ENCODE measurements around the gene CLCNKA. TPM values are rescaled to one million over a fixed set of nuclear protein-coding genes. Genes with fewer than 3 reads are reported as not detected.
A peak's percentile ranks its signal among the peaks of the same experiment; 100 is the strongest.
"Not testable (repeated sequence)": the region's sequence is repeated elsewhere in the genome, so short reads cannot be mapped to it uniquely, and the experiment has no call there.

CLCNKA gene
- polyA plus RNA-seq, 6 donors from 2014 or later = not detected

DNA sequence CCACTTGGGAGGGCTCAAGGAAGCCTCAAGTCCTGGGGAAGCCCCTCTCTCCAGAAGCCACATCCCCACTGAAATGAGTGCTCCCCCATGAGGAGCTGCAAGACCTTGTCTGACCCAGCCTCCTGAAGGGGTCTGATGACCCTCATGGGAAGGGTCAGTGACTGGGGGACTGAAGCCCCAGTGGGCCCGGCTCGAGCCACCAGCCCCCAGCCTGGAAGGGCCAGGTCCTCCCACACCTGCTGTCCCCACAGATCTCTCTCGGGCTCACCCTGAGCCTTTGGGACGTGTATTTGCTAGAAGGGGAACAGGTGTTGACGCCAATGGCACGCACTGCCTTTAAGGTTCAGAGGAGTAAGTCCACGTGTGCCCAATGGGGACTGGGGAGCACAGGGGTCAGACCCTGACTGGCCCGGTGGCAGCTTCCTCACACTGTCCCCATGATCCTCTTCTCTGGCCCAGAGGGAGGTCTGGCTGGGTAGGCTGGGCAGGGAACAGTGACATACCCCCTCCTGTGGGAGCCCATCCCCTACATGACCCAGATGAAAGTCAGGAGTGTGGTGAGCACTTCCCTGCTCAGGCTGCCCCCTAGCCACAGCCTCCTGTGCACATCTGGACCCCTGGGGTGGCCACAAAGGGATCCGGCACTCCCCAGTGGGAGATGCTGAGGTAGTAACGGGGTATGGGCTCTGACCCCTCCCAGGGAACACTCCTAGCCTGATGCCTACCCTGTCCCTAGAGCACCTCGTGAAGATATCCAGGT, 30.2 kb upstream of the CLCNKA start:
- H3K27ac Mint-ChIP-seq = peak overlapping the region in 1 of 6 donors; percentile 49
- ATAC-seq (ENCODE audit: low read depth in 2 of 2) = no peak
- no peaks in the 10 kb centered on the region for H3K36me3 Mint-ChIP-seq
- H3K4me1 Mint-ChIP-seq = no peaks in the 10 kb centered on the region
- DNase-seq = no peak
- no peak overlapping the region for H3K4me3 Mint-ChIP-seq
- no peaks in the 10 kb centered on the region for H3K9me3 Mint-ChIP-seq
- H3K27me3 Mint-ChIP-seq = peaks cover 4 to 23% (median 9%) of the 10 kb centered on the region in 3 donors

DNA sequence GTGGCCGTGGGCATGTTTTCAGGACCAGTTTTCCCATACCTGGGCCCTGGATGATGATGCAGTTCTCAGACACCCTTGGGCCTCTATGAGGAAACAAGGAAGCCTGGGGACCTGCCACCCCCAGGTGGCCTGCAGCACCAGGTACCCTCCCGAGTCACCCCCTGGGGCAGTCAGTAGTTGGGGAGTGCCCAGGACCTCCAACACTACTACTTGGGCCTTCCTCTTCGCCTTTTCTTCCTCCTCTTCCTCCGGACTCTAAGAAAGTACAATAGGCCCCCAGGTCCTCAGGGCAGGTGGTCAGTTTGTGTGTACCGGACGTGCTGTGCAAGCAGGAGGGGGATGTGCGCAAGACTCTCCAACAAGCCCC, 29.7 kb upstream of the CLCNKA start:
- DNase-seq (no peak), ATAC-seq (ENCODE audit: low read depth in 2 of 2) (no peak)
- Mint-ChIP-seq H3K9me3 (no peaks in the 10 kb centered on the region), H3K27ac (peak overlapping the region in 1 of 6 donors; percentile 49), H3K36me3 (no peaks in the 10 kb centered on the region), H3K4me3 (no peak overlapping the region), H3K4me1 (no peaks in the 10 kb centered on the region), H3K27me3 (peaks cover 4 to 23% (median 9%) of the 10 kb centered on the region in 3 donors)

DNA sequence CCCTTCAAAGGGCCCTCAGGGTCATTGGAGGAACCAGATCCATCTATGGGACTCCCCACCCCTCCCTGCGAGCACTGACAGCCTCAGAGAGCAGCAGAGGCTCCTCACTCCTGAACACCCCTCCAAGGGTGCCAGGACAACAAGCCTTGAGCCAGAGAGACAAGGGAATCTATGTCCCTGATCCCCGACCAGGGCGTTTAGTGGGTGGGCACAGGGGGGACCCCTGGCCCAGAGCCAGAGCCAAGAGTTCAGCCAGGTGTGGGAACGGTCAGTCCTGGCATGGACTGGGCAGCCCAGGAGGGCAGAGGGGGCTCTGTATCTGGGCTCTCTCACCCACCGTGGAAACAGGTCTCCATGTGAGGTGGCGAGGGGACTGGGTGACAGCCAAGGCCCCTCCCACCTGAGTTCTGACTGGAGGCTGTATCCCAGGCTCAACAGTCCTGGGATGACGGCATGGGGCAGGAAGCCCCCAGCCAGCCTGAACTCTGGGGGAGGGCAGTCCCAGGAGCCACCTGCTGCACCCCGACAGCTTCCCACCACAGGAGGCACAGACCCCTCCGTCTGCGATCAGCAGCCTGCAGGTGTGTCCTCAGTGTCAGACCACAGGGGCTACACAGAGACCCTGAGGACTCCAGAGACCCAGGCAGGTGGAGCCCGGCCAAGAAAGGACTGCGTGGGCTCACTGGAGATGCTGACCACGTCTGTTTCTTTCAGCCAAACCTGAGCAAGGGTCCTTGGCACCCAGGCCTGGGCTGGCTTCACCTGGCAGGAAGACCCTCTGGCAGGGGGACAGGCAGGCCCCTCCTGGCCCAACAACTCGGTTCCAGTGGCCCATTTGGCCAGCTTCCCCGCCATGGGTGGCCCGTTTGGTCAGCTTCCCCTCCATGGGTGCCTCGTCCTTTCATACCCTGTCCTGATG, 29.0 kb upstream of the CLCNKA start:
- Mint-ChIP-seq H3K27ac (no peak overlapping the region), H3K36me3 (no peaks in the 10 kb centered on the region), H3K4me3 (no peak overlapping the region), H3K4me1 (no peaks in the 10 kb centered on the region), H3K27me3 (peaks cover 4 to 23% (median 11%) of the 10 kb centered on the region in 3 donors), H3K9me3 (no peaks in the 10 kb centered on the region)
- ATAC-seq (ENCODE audit: low read depth in 2 of 2) (no peak), DNase-seq (no peak)

DNA sequence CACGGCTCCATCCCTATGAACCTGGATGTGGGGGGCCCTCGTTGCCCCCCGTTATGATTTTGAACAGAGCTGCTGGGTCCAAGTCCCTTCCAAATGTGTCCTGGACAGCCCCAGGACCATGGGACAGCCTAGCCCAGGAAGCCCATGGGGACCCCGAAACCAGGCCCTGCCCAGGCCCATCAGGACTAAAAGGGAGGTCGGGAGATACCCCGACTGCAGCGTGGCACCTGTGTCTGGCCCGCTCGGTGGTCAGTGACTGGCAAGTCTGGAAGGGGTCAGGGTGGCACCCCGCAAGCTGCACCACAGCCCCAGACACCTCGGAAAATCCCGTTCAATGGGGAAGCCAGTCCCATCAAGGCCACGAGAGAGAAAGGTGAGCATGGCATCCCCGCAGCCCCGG, 28.2 kb upstream of the CLCNKA start:
- Mint-ChIP-seq H3K27ac (no peak overlapping the region), H3K27me3 (peaks cover 4 to 25% (median 16%) of the 10 kb centered on the region in 3 donors), H3K4me3 (no peak overlapping the region), H3K36me3 (peaks cover 0 to 2% of the 10 kb centered on the region in 2 donors), H3K9me3 (peaks cover 0 to under 1% (median 0%) of the 10 kb centered on the region in 7 donors), H3K4me1 (no peaks in the 10 kb centered on the region)
- no peak for ATAC-seq (ENCODE audit: low read depth in 2 of 2)
- no peak for DNase-seq

DNA sequence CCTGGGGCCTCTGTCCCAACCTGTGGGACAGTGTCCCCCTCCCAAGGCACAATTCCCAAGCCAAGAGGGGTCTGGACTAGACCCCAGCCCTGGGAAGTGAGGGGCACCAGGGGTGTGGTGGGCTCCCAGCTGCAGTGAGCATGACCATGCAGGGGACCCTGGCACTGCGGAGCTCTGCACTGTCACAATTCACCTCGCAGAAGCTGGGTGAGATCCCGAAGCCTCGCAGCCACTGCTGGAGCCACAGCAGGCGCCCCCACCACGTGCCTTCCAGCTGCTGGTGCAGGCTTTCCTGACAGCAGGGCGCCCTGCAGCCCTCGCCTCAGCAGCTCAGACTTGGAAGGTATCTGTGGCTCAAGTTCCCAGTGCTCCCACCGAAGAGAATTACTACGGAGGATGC, 27.8 kb upstream of the CLCNKA start:
- no peak for DNase-seq
- H3K4me3 Mint-ChIP-seq = no peak overlapping the region
- no peak overlapping the region for H3K27ac Mint-ChIP-seq
- peaks cover 4 to 25% (median 11%) of the 10 kb centered on the region in 3 donors for H3K27me3 Mint-ChIP-seq
- ATAC-seq (ENCODE audit: low read depth in 2 of 2) = no peak
- peaks cover 0 to 4% of the 10 kb centered on the region in 2 donors for H3K36me3 Mint-ChIP-seq
- H3K9me3 Mint-ChIP-seq = peaks cover 0 to 2% (median 0%) of the 10 kb centered on the region in 7 donors
- no peaks in the 10 kb centered on the region for H3K4me1 Mint-ChIP-seq

DNA sequence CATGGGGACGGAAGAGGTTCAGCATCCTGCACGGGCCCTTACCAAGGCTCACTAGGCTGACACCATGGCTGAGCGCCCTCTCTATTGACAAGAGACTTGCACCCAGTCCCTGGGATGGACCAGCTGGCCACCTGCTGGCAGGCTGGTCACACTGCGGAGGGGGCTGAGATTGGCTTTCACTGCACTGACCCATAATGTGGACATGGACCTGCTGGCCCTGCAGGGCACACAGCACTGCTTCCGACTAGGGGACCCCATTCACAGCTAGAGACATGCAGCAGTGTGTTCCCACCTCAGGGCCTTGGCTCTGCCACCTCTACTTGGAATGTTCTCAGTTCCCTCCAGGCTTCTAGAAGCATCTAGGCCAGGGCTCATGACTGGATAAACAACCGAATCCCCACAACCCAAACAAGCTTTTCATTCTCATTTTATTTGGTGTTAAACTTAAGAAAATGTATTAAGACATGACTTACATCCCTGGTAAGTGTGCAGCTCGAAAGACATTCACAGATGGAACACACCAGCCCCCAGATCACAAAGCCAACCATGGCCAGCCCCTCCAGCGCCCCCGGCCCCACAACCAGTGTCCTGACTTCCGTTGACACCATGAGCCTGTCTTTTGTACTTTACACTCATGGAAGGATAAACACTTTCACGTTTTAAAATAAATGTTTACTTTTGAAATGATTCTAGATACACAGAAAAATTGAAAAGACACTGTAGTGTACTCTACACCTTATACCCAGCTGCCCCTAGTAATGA, 27.1 kb upstream of the CLCNKA start:
- peaks cover 4 to 27% (median 9%) of the 10 kb centered on the region in 3 donors for H3K27me3 Mint-ChIP-seq
- DNase-seq (peak; percentile 16), ATAC-seq (ENCODE audit: low read depth in 2 of 2) (peak; percentile 30 to 56)
- peaks cover 0 to 4% of the 10 kb centered on the region in 2 donors for H3K36me3 Mint-ChIP-seq
- H3K4me1 Mint-ChIP-seq = no peaks in the 10 kb centered on the region
- peaks cover 0 to 2% (median 0%) of the 10 kb centered on the region in 7 donors for H3K9me3 Mint-ChIP-seq
- no peak overlapping the region for H3K4me3 Mint-ChIP-seq
- H3K27ac Mint-ChIP-seq = peak overlapping the region in 1 of 6 donors; percentile 61

DNA sequence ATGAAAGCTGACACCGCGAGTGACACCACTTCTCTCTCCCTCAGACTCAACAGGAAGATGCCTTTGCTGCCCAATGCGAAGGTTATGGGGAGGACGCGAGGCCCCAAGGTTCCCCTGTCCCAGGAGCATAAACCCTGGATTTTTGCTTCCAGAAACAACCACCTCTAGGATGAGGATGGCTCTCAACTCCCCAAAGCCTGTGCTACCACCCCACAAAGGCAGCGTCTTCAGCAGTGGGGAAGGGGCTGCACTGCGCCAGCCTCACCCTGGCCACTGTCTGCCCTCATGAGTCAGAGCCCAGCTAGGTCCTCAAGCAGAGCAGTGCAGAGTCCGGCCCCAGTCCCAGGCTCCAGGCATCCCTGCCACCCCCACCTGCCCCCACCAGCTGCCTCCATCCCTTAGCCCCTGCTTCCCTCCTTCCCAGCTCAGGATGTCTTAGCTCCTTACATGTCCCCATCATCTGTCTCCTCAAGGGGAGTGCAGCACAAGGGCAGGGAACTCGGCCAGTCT, 24.7 kb upstream of the CLCNKA start:
- peaks cover 4 to 14% (median 9%) of the 10 kb centered on the region in 3 donors for H3K27me3 Mint-ChIP-seq
- H3K4me1 Mint-ChIP-seq = no peaks in the 10 kb centered on the region
- peaks cover 0 to 2% (median 0%) of the 10 kb centered on the region in 7 donors for H3K9me3 Mint-ChIP-seq
- ATAC-seq (ENCODE audit: low read depth in 2 of 2) = no peak
- peak overlapping the region in 1 of 6 donors; percentile 67 for H3K27ac Mint-ChIP-seq
- H3K4me3 Mint-ChIP-seq = no peak overlapping the region
- no peak for DNase-seq
- peaks cover 0 to 4% of the 10 kb centered on the region in 2 donors for H3K36me3 Mint-ChIP-seq

DNA sequence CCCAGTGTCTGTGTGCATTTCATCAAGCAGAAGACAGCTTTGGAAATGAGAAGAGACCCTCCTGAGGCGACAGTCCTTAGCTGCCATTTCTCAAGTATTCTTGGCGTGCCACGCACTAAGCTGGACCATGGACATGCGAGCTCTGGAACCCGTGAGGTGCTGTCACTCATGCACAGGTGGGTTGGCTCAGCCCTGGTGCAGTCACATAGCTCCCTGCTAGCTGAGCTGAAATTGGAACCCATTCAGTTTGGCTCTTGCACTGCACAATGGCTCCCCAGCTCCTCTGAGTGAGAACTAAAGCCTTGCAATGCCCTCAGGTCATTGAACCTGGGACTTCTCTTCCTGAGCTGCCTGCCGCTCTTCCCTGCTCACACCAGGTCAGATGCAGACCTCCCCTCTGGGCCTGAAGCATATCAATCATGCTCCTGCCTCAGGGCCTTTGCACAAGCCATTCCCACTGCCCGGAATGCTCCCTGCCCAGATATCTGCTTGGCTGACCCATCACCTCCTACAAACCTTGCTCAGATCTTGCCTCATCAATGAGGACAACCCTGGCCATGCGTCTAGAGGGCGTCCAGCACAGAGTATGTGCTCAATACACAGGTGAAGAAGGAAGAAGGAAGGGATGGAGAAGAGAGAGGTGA, 24.1 kb upstream of the CLCNKA start:
- Mint-ChIP-seq H3K27me3 (peaks cover 0 to 10% (median 9%) of the 10 kb centered on the region in 3 donors), H3K4me1 (no peaks in the 10 kb centered on the region), H3K27ac (no peak overlapping the region), H3K4me3 (no peak overlapping the region), H3K36me3 (peaks cover 0 to 4% of the 10 kb centered on the region in 2 donors), H3K9me3 (peaks cover 0 to 2% (median 0%) of the 10 kb centered on the region in 7 donors)
- no peak for DNase-seq
- no peak for ATAC-seq (ENCODE audit: low read depth in 2 of 2)

DNA sequence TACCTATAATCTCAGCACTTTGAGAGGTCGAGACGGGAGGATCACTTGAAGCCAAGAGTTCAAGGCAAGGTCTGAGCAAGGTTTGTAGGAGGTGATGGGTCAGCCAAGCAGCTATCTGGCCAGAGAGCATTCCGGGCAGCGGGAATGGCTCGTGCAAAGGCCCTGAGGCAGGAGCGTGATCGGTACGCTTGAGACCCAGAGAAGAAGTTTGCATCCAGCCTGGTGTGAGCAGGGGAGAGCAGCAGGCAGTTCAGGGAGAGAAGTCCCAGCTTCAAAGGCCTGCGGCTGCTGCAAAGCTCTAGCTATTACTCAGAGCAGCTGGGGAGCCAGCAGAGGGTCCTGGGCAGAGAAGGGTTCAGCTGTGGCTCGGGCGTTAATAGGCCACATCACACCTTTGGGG, 22.9 kb upstream of the CLCNKA start:
- Mint-ChIP-seq H3K36me3 (peaks cover 0 to 4% of the 10 kb centered on the region in 2 donors), H3K4me1 (no peaks in the 10 kb centered on the region), H3K27me3 (peaks cover 0 to 10% (median 9%) of the 10 kb centered on the region in 3 donors), H3K27ac (no peak overlapping the region), H3K9me3 (peaks cover 0 to 2% (median 0%) of the 10 kb centered on the region in 7 donors), H3K4me3 (no peak overlapping the region)
- ATAC-seq (ENCODE audit: low read depth in 2 of 2) (no peak), DNase-seq (no peak)

DNA sequence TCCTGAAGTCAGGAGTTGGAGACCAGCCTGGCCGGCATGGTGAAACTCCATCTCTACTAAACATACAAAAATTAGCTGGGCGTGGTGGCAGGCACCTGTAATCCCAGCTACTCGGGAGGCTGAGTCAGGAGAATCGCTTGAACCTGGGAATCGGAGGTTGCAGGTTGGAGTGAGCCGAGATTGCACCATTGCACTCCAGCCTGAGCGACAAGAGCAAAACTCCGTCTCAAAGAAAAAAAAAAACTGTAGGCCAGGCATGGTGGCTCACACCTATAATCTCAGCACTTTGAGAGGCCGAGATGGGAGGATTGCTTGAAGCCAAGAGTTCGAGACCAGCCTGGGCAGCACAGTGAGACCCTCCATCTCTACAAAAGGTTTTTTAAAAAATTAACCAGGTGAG, 20.6 kb upstream of the CLCNKA start:
- not testable (repeated sequence) for ATAC-seq (ENCODE audit: low read depth in 2 of 2); H3K4me3 Mint-ChIP-seq; H3K27me3 Mint-ChIP-seq; DNase-seq; H3K27ac Mint-ChIP-seq; H3K36me3 Mint-ChIP-seq; H3K9me3 Mint-ChIP-seq
- peaks cover 11 to 18% (median 18%) of the 10 kb centered on the region in 3 donors for H3K4me1 Mint-ChIP-seq

DNA sequence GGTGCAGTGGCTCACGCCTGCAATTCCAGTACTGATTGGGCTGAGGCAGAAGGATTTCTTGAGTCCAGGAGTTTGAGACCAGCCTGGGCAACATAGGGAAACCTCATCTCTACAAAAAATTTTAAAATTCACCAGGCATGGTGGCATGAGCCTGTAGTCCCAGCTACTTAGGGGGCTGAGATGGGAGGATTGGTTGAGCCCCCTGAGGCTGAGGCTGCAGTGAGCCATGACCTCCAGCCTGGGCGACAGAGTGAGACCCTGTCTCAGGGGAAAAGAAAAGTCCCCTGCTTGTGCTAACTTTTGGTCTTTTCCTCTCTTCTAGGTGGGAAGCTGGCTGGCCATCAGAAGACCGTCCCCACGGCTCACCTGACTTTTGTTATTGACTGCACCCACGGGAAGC, 16.2 kb upstream of the CLCNKA start:
- Mint-ChIP-seq H3K4me3 (peak overlapping the region in 1 of 8 donors; percentile 55), H3K27me3 (peaks cover 0 to 6% (median 3%) of the 10 kb centered on the region in 3 donors), H3K36me3 (no peaks in the 10 kb centered on the region), H3K9me3 (no peaks in the 10 kb centered on the region), H3K4me1 (peaks cover 18 to 28% (median 26%) of the 10 kb centered on the region in 3 donors), H3K27ac (no peak overlapping the region)
- ATAC-seq (ENCODE audit: low read depth in 2 of 2) = peak; percentile 30 to 39
- DNase-seq = no peak

DNA sequence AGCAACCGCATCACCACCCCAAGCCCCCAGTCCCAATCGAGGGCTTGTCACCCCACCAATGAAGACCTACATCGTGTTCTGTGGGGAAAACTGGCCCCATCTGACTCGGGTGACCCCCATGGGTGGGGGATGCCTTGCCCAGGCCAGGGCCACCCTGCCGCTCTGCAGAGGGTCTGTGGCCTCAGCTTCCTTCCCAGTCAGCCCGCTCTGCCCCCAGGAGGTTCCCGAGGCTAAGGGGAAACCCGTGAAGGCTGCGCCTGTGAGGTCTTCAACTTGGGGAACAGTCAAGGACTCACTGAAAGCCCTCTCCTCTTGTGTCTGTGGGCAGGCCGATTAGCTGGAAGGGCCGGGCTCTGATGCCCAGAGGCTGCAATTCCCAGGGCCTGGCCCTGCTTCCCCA, 15.8 kb upstream of the CLCNKA start:
- H3K9me3 Mint-ChIP-seq = no peaks in the 10 kb centered on the region
- no peak for ATAC-seq (ENCODE audit: low read depth in 2 of 2)
- H3K27me3 Mint-ChIP-seq = peaks cover 0 to 6% (median 3%) of the 10 kb centered on the region in 3 donors
- DNase-seq = no peak
- H3K27ac Mint-ChIP-seq = peak overlapping the region in 1 of 6 donors; percentile 1
- peaks cover 18 to 28% (median 26%) of the 10 kb centered on the region in 3 donors for H3K4me1 Mint-ChIP-seq
- H3K4me3 Mint-ChIP-seq = peak overlapping the region in 1 of 8 donors; percentile 16
- H3K36me3 Mint-ChIP-seq = no peaks in the 10 kb centered on the region

Data from naive B cell (primary cell).